T-helper 2 cell (primary cell): Measurements from ENCODE around the gene TMEM168.
"Not testable (repeated sequence)": the region's sequence is repeated elsewhere in the genome, so short reads cannot be mapped to it uniquely, and the experiment has no call there.

Experiments
- DNase-seq, 5 experiments: peaks; one replicate each; pipeline versions ENCODE4 v3.0.0 to v3.0.0-alpha.2; 2012 to 2022

TMEM168 gene

DNA sequence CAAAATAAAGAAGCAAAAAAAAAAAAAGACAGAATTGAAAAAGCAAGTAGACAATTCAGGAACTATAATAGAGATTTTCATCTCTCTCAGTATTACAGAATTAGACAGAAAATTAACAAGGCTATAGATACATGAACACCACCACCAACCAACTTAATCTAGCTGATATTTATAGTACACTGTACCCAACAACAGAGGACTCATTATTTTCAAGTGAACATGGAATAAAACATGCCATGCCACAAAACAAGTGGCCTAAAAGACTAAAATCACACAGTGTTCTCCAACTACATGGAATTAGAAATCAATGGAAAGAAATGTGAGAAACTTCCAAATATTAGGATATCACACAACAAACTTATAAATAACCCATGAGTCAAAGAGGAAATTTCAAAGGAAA is 9.1 kb downstream of the TMEM168 start:
- DNase-seq, result no peak

DNA sequence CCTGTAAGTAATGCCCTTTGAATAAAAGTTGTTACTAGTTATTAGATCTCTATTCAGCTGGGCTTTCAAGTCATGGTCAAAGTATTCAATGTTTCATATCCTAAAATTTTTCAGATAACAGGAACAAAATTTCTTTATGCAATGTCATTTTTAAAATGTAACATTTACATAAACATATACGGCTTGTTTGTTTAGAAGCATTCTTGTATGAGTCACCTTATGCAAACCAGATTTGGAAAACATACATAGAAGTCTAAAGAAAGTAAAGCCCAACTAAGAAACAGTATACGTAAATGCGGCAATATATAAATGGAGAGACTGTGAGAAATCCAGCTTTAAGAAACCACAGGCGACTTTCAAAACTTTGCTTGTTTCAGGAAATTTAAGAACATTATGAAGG is 10.5 kb downstream of the TMEM168 start:
- DNase-seq, result no peak

GRCh38 chr7:112777406-112777805 is 12.8 kb downstream of the TMEM168 start:
- no peak for DNase-seq

DNA sequence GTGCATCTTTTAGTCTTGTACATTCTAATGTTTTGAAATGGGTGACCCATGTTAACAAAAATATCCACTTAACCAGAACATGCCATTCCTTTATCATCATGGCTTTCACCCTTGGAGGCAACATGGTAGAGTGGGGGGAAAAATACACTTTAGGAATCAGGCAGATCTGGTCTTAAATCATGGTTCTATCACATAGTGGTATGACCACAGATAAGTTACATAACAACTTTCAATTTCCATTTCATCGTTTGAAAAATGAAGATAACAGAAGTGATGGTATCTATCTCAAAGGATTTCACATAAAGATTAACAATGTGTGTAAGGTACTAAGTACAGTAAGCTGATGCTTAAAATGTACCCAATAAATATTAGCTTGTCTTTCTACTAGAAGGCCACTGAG is 19.0 kb downstream of the TMEM168 start:
- no peak for DNase-seq

- no peak for DNase-seq
Observed at GRCh38 chr7:112770051-112770450, 20.1 kb downstream of the TMEM168 start.

- peak in 1 of 5 experiments; percentile 43 for DNase-seq
Observed at GRCh38 chr7:112765105-112765504, 25.1 kb downstream of the TMEM168 start.

GRCh38 chr7:112763996-112764395 is 26.2 kb downstream of the TMEM168 start:
- peak in 1 of 5 experiments; percentile 38 for DNase-seq

- DNase-seq, result no peak
Observed at GRCh38 chr7:112763298-112763697, 26.9 kb downstream of the TMEM168 start.

DNA sequence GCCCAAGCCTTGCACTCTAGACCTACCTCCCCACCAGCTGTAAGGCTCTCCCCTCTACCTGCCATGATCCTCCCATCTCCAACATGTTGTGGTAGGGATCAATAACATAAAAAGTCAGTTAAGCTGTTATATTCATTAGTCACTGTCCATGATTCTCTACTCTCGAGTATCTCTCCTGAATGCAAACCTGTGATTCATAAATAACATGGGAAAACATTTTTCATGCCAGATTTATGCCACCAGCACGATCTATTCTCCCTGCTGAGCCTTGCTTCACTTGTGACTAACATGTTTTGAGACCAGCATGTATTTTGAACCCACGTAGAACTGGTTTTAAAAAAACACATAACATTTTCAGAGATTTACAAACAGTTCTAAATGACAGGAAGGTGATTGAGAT is 30.3 kb downstream of the TMEM168 start:
- DNase-seq, result no peak

DNA sequence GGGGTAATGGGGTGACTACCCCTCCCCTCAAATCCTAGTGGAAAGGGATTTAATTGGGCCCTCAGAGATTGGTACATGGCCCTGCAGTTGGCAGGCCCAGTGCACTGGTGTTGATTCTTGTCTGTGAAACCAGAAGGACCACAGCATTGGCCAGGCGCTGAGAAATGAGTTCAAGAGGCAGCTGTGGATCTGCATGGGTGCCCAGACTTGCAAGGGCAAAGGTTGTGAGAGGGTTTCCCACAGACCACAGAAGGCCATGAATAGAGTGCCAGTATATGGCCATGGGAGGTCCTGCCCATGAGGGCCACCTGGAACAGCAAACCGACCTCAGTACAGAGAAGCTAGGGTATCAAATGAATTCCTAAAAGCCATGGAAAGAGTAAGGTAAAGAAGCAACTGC is 32.9 kb downstream of the TMEM168 start:
- no peak for DNase-seq

DNA sequence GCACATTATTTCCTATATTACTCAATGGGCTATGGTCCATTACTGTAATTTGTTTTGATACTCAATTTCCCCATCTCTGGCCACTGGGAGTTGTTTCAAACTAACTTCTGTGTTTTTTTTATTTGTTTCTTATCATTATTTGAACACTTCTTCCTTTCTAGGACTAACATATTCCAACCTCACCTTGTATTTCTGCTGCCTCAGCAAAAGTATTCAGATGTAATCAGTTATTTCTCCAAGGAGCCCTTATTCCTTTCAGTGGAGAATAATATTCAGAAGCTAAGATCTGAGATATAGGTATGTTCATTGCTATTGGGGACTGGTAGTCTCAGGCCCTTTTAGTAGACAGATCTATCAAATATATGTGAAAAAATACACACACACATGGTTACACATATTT is 36.9 kb downstream of the TMEM168 start:
- no peak for DNase-seq

DNA sequence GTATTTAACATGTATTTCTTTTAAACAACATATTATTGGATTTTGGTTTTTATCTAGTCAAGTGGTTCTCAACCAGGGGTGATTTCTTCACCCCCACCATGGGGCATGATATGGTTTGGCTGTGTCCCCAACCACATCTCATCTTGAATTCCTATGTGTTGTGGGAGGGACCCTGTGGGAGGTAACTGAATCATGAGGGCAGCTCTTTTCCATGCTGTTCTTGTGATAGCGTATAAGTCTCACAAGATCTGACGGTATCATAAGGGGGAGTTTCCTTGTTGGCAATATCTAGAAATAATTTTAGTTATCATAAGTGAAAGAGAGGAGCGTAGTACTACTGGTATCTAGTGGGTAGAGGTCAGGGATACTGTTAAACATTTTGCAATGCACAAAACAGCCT is 37.6 kb downstream of the TMEM168 start:
- no peak for DNase-seq

DNA sequence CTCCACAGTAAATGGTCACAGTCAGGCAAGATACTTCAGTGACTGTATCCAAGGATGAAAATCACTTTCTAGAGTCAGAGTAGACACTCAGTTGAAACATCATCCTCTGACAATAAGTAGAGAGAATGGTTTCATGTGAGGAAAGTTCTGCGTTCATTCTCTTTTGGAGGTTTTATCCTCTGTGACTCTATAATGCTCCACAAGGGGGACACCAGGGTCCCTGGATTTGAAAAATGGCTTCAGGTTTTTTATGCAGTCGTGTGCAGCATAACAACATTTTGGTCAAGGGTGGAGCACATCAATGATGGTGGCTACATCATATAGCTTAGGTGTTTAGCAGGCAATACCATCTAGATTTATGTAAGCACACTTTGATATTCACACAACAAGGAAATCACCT is 40.4 kb downstream of the TMEM168 start:
- no peak for DNase-seq

GRCh38 chr7:112748381-112748780 is 41.8 kb downstream of the TMEM168 start:
- DNase-seq, result no peak

GRCh38 chr7:112745635-112746034 is 44.6 kb downstream of the TMEM168 start:
- no peak for DNase-seq

DNA sequence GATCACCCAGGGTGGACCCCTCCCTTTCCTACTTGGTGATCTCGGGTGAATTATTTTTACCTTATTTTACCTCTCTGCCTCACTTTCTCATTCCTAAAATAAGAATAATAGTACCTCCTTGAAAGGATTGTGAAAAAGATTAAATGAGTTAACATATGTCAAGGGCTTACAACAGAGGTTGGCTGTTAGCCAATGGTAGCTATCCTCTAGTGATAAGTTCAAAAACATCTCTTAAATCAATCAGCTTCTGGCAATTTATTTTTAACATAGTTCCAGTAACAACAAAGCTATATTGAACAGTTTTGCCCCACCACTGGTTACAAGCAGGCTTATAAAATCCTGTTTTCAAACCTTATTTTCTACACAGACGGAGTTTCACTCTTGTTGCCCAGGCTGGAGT is 45.4 kb downstream of the TMEM168 start:
- no peak for DNase-seq

GRCh38 chr7:112743811-112744210 is 46.4 kb downstream of the TMEM168 start:
- DNase-seq, result no peak

DNA sequence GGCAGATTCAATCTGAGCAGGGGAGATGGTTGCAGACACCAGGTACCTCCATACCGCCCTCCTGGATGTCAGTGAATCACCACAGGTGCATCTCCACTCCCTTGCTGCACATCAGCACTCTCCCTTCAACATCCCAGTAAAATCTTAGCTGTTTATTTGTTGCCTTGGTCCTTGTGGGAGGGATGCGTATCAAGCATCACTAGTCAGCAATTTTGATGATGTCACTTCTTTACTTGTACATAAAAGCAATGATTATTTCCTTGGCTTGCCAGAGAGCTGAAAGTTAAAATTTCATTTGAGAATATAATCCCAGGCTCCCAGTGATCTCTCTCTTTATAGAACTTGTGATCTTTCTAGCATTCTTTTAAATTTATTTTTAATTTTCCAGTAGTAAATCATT is 49.5 kb downstream of the TMEM168 start:
- DNase-seq, result no peak

- DNase-seq, result no peak
Observed at GRCh38 chr7:112739436-112740180, 50.6 kb downstream of the TMEM168 start.

GRCh38 chr7:112735261-112735660 is 54.9 kb downstream of the TMEM168 start:
- no peak for DNase-seq

DNA sequence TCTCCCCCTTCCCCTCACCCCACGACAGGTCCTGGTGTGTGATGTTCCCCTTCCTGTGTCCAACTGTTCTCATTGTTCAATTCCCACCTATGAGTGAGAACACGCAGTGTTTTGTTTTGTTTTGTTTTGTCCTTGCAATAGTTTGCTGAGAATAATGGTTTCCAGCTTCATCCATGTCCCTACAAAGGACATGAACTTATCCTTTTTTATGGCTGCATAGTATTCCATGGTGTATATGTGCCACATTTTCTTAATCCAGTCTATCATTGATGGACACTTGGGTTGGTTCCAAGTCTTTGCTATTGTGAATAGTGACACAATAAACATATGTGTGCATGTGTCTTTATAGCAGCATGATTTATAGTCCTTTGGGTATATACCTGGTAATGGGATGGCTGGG is 58.9 kb downstream of the TMEM168 start:
- not testable (repeated sequence) for DNase-seq

DNA sequence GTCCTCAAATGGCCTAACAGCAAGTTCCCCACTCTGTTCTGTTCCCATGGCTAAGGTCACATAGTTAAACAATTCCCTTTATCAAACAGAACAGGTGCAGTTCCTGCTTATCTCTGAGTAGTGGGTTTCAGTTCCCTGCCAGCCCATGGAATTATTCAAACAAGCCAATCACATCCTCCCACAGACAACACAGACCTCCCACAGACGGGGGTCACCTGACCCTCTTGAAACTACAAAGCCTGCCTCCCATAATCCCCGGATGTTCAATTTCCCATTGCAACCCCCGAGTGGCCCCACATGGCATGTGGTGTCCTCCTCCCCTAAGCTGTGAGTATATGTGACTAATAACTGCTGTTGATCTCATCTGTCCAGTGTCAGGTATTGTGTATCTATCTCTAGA is 64.1 kb downstream of the TMEM168 start:
- DNase-seq, result no peak

DNA sequence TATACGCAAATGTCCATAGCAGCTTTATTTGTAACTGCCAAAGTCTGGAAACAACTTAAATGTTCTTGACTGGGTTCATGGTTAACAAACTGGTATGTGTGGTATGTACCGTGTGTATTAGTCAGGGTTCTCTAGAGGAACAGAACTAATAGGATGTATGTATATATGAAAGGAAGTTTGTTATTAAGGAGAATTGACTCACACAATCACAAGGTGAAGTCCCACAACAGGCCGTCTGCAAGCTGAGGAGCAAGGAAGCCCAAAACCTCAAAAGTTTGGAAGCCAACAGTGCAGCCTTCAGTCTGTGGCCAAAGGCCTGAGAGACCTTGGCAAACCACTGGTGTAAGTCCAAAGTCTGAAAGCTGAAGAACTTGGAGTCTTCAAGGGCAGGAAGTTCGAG is 66.8 kb downstream of the TMEM168 start:
- no peak for DNase-seq

DNA sequence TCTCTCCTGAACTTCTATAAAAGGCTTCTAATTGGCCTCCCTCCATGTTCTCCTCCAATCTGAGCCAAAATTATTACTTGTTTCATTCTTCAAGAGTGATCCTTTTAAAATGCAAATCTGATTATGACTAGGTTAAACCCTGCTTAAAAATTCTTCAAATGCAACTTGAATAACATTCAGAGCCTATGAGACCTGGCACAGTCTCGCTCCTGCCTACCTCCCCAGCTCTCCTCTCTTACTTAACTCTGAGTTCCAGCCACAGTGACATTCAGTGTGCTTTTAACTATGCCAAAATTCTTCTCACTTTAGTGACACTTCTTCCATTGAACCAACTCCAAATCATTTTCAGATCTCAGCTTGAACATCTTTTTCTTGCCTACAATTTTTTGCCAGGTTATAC is 68.8 kb downstream of the TMEM168 start:
- DNase-seq, result no peak

- DNase-seq, result no peak
Observed at GRCh38 chr7:112715525-112715924, 74.7 kb downstream of the TMEM168 start.
